Measurements from ENCODE around the gene OR2J3.

GRCh38 chr6:29092957-29093356, 14.9 kb upstream of the OR2J3 start:
- TF ChIP-seq YY1 (IDR thresholded peaks at IDR 0.05; ENCODE audit: insufficient read depth, insufficient read length), result no peak
- no peak for TF ChIP-seq SUZ12 (IDR thresholded peaks at IDR 0.05; ENCODE audit: extremely low read depth, insufficient read depth, insufficient read length)
